Upper lobe of left lung (tissue), 6 donors: ENCODE data around the gene UBAP1L. TPM values are rescaled to one million over a fixed set of nuclear protein-coding genes. Genes with fewer than 3 reads are reported as not detected.

Experiments
- ATAC-seq, 2 donors: fragments of 200-7000 bp; cut with Tn5 transposase; one replicate each; pipeline ENCODE4 v1.9.1; 2022; ENCODE audit warnings: mild to moderate bottlenecking in 2 of 2, moderate library complexity in 2 of 2; ENCODE audit not compliant: low FRiP score in 2 of 2
- DNase-seq, 2 donors: peaks; one replicate each; pipeline ENCODE4 v3.0.0-alpha.2; 2019 to 2020
- H3K27ac ChIP-seq, 4 donors: fragments of 200-600 bp; sonication (generic); one replicate each; pipeline ENCODE4 v1.5.1; 2016 to 2019
- H3K27me3 ChIP-seq, 4 donors: fragments of 200-600 bp; sonication (generic); one replicate each; pipeline ENCODE4 v1.5.1; 2017 to 2019
- H3K36me3 ChIP-seq, 4 donors: fragments of 200-600 bp; sonication (generic); one replicate each; pipeline ENCODE4 v1.5.1; 2016 to 2019
- H3K4me1 ChIP-seq, 4 donors: fragments of 200-600 bp; sonication (generic); one replicate each; pipeline ENCODE4 v1.5.1; 2018 to 2019
- H3K4me3 ChIP-seq, 4 donors: fragments of 200-600 bp; sonication (generic); one replicate each; pipeline ENCODE4 v1.5.1; 2017 to 2019; ENCODE audit warnings: mild to moderate bottlenecking in 2 of 4, moderate library complexity in 1 of 4
- H3K9me3 ChIP-seq, 4 donors: fragments of 200-600 bp; sonication (generic); one replicate each; pipeline ENCODE4 v1.5.1; 2018 to 2019
- CTCF ChIP-seq, 6 experiments: fragments of 450-650 bp in 4 of 6; fragments of 200-600 bp in 2 of 6; sonication (generic) in 2 of 6; IDR thresholded peaks; one replicate each; pipeline ENCODE4 v1.5.1; 2016 to 2019; ENCODE audit warnings: antibody characterized with exemption in 6 of 6
- EP300 ChIP-seq, 4 donors: sonication (generic); formaldehyde crosslinking; IDR thresholded peaks; one replicate each; pipeline ENCODE4 v1.5.1; 2017; ENCODE audit warnings: antibody characterized with exemption in 4 of 4, control low read depth in 2 of 4
- POLR2A ChIP-seq, 4 donors: fragments of 450-650 bp; IDR thresholded peaks; one replicate each; pipeline ENCODE4 v1.5.1; 2016 to 2017; ENCODE audit warnings: antibody characterized with exemption in 4 of 4, mild to moderate bottlenecking in 2 of 4
- POLR2AphosphoS5 ChIP-seq, 2 donors: sonication (generic); formaldehyde crosslinking; IDR thresholded peaks; one replicate each; pipeline ENCODE4 v1.5.1; 2017; ENCODE audit warnings: antibody characterized with exemption in 2 of 2
- WGBS, 2 donors: methylation state at CpG; one replicate each; pipeline ENCODE4 v1.1.5; 2017 to 2018; 5-methylcytosine and 5-hydroxymethylcytosine counted together
- total RNA-seq, 6 donors: library from RNA; depleted of rRNA in 4 of 6; stranded (reverse); fragments of >200 nt in 4 of 6; gene quantifications; one replicate each; pipeline versions ENCODE4 v1.1.0 to v1.2.1, GENCODE V29; 2016 to 2021
- donor health status: DM: no; HTN: no; CAD: no; lungs with moderate emphysema.
- donor health status: DM: no; HTN: yes; CAD: no; lungs with severe emphysema.

UBAP1L gene
- total RNA-seq, 6 donors from 2014 or later = 3.3 to 10.5 (median 4.8) TPM

- 51 to 54% methylated on average over 12 to 13 of the region's 13 CpGs for WGBS, 2 donors
- ATAC-seq (peak; percentile 13 to 60), DNase-seq (peak; percentile 51 to 78)
- Histone ChIP-seq H3K27me3 (no peaks in the 10 kb centered on the region), H3K4me3 (no peak overlapping the region), H3K27ac (peak overlapping the region; percentile 74 to 87 (median 76)), H3K36me3 (no peaks in the 10 kb centered on the region), H3K4me1 (peaks cover 37 to 62% (median 56%) of the 10 kb centered on the region in 4 donors), H3K9me3 (no peaks in the 10 kb centered on the region)
- TF ChIP-seq POLR2A (IDR thresholded peaks at IDR 0.05) (no peak), CTCF (IDR thresholded peaks at IDR 0.05) (no peak)
Measured at GRCh38 chr15:65087873-65088642, 26.9 kb downstream of the UBAP1L start.

- Histone ChIP-seq H3K9me3 (no peaks in the 10 kb centered on the region), H3K36me3 (no peaks in the 10 kb centered on the region), H3K4me3 (no peak overlapping the region), H3K27ac (peak overlapping the region; percentile 74 to 87 (median 76)), H3K4me1 (peaks cover 42 to 68% (median 63%) of the 10 kb centered on the region in 4 donors), H3K27me3 (no peaks in the 10 kb centered on the region)
- WGBS, 2 donors = 60 to 88% methylated on average over 1 to 3 of the region's 3 CpGs
- ATAC-seq (peak in 1 of 2 donors; percentile 6), DNase-seq (peak in 1 of 2 donors; percentile 83)
- TF ChIP-seq EP300 (IDR thresholded peaks at IDR 0.05) (peak in 1 of 4 donors; percentile 18), CTCF (IDR thresholded peaks at IDR 0.05) (no peak), POLR2AphosphoS5 (IDR thresholded peaks at IDR 0.05) (peak in 1 of 2 donors; percentile 10)
Measured at GRCh38 chr15:65087411-65087810, 27.6 kb downstream of the UBAP1L start.

- Histone ChIP-seq H3K4me1 (peaks cover 50 to 75% (median 70%) of the 10 kb centered on the region in 4 donors), H3K9me3 (no peaks in the 10 kb centered on the region), H3K27me3 (no peaks in the 10 kb centered on the region), H3K4me3 (no peak overlapping the region), H3K36me3 (no peaks in the 10 kb centered on the region), H3K27ac (peak overlapping the region in 3 of 4 donors; percentile 74 to 87 (median 77))
- ATAC-seq = no peak
- no peak for DNase-seq
- TF ChIP-seq CTCF (IDR thresholded peaks at IDR 0.05) (peak in 2 of 6 experiments; percentile 6 to 7), POLR2A (IDR thresholded peaks at IDR 0.05) (no peak), EP300 (IDR thresholded peaks at IDR 0.05) (no peak)
- 0 to 71% methylated on average over 1 to 6 of the region's 6 CpGs for WGBS, 2 donors
Measured at GRCh38 chr15:65086680-65087111, 28.3 kb downstream of the UBAP1L start.

- DNase-seq (no peak), ATAC-seq (no peak)
- Histone ChIP-seq H3K9me3 (no peaks in the 10 kb centered on the region), H3K4me1 (peaks cover 55 to 80% (median 73%) of the 10 kb centered on the region in 4 donors), H3K27me3 (no peaks in the 10 kb centered on the region), H3K4me3 (no peak overlapping the region), H3K27ac (peak overlapping the region in 3 of 4 donors; percentile 74 to 87 (median 77)), H3K36me3 (no peaks in the 10 kb centered on the region)
- TF ChIP-seq CTCF (IDR thresholded peaks at IDR 0.05) (peak in 3 of 6 experiments; percentile 11 to 24 (median 15)), POLR2A (IDR thresholded peaks at IDR 0.05) (no peak), EP300 (IDR thresholded peaks at IDR 0.05) (no peak), POLR2AphosphoS5 (IDR thresholded peaks at IDR 0.05) (no peak)
- WGBS, 2 donors = 80 to 91% methylated on average over 6 of the region's 6 CpGs
Measured at GRCh38 chr15:65085990-65086679, 28.9 kb downstream of the UBAP1L start.
